ENCODE results near the gene GSTP1.

The GSTP1 gene

GRCh38 chr11:67628710-67629385 lies 45.2 kb downstream of the GSTP1 start:
- Histone ChIP-seq H3K4me1 (peaks cover 9% of the 10 kb centered on the region), H3K27me3 (ENCODE audit: control insufficient read depth, insufficient read depth, low read length) (no peaks in the 10 kb centered on the region), H3K4me3 (ENCODE audit: low read depth, low read length) (peak overlapping the region; percentile 60), H3K27ac (no peak overlapping the region), H2AFZ (peak overlapping the region; percentile 75), H3K36me3 (ENCODE audit: control insufficient read depth, insufficient read depth, low read length) (no peaks in the 10 kb centered on the region), H3K4me2 (ENCODE audit: low read length) (peak overlapping the region; percentile 75), H3K9me3 (ENCODE audit: control insufficient read depth, low read length) (no peaks in the 10 kb centered on the region), H3K9ac (no peak overlapping the region), H3K79me2 (no peaks in the 10 kb centered on the region)
- no peak for TF ChIP-seq CTCF (IDR thresholded peaks at IDR 0.05)

- peak; percentile 78 for TF ChIP-seq CTCF (IDR thresholded peaks at IDR 0.05)
These were observed 46.0 kb downstream of the GSTP1 start, which contains the start of gene NUDT8 for GRCh38 chr11:67629386-67630227. Gene NUDT8, minus strand, starts transcription at chr11:67629937. Its CDS starts 26 bp downstream, at chr11:67629911.

GRCh38 chr11:67630228-67630942 lies 46.8 kb downstream of the GSTP1 start:
- Histone ChIP-seq H3K9ac (no peak overlapping the region), H3K27ac (peak overlapping the region; percentile 82), H3K9me3 (ENCODE audit: control insufficient read depth, low read length) (no peaks in the 10 kb centered on the region), H3K4me2 (ENCODE audit: low read length) (peak overlapping the region; percentile 87), H3K79me2 (no peaks in the 10 kb centered on the region), H2AFZ (peak overlapping the region; percentile 68), H3K27me3 (ENCODE audit: control insufficient read depth, insufficient read depth, low read length) (no peaks in the 10 kb centered on the region), H3K4me1 (peaks cover 9% of the 10 kb centered on the region), H3K4me3 (ENCODE audit: low read depth, low read length) (peak overlapping the region; percentile 67), H3K36me3 (ENCODE audit: control insufficient read depth, insufficient read depth, low read length) (no peaks in the 10 kb centered on the region)
- TF ChIP-seq CTCF (IDR thresholded peaks at IDR 0.05) = peak; percentile 47

More at GRCh38 chr11:67629386-67630227, 46.0 kb downstream of the GSTP1 start, which contains the start of gene NUDT8:
- peak within 1 kb of the TSS; percentile 67 for H3K4me3 ChIP-seq (ENCODE audit: low read depth, low read length)
- peak within 1 kb of the TSS; percentile 87 for H3K4me2 ChIP-seq (ENCODE audit: low read length)
- no peaks in the 10 kb centered on the region for H3K36me3 ChIP-seq (ENCODE audit: control insufficient read depth, insufficient read depth, low read length)
- H2AFZ ChIP-seq = peak within 1 kb of the TSS; percentile 75
- no peaks in the 10 kb centered on the region for H3K27me3 ChIP-seq (ENCODE audit: control insufficient read depth, insufficient read depth, low read length)
- H3K79me2 ChIP-seq = no peaks in the 10 kb centered on the region
- H3K9me3 ChIP-seq (ENCODE audit: control insufficient read depth, low read length) = no peaks in the 10 kb centered on the region
- H3K27ac ChIP-seq = peak within 1 kb of the TSS; percentile 82
- H3K9ac ChIP-seq = no peak within 1 kb of the TSS
- H3K4me1 ChIP-seq = peaks cover 9% of the 10 kb centered on the region

- Histone ChIP-seq H3K9me3 (ENCODE audit: control insufficient read depth, low read length) (no peaks in the 10 kb centered on the region), H3K27ac (peak overlapping the region; percentile 75), H3K4me1 (peaks cover 9% of the 10 kb centered on the region), H3K27me3 (ENCODE audit: control insufficient read depth, insufficient read depth, low read length) (no peaks in the 10 kb centered on the region), H3K36me3 (ENCODE audit: control insufficient read depth, insufficient read depth, low read length) (no peaks in the 10 kb centered on the region), H2AFZ (peak overlapping the region; percentile 68), H3K4me3 (ENCODE audit: low read depth, low read length) (peak overlapping the region; percentile 67), H3K4me2 (ENCODE audit: low read length) (peak overlapping the region; percentile 87), H3K9ac (no peak overlapping the region), H3K79me2 (no peaks in the 10 kb centered on the region)
- TF ChIP-seq CTCF (IDR thresholded peaks at IDR 0.05) = no peak
These were observed 47.3 kb downstream of the GSTP1 start for GRCh38 chr11:67630943-67631331.

Data from parathyroid adenoma (tissue), 2 donors.